Stimulated activated CD4-positive, alpha-beta T cell treated with anti-CD3 and anti-CD28 coated beads, Interleukin-15, amount 100 ng/mL, for 48 hours (primary cell): Measurements from ENCODE around the gene ADAR.

Experiments used
- DNase-seq, 2 donors: peaks; one replicate each; pipeline ENCODE4 v3.0.0-alpha.2; 2020; ENCODE audit warnings: low read depth in 2 of 2

ADAR gene

DNA sequence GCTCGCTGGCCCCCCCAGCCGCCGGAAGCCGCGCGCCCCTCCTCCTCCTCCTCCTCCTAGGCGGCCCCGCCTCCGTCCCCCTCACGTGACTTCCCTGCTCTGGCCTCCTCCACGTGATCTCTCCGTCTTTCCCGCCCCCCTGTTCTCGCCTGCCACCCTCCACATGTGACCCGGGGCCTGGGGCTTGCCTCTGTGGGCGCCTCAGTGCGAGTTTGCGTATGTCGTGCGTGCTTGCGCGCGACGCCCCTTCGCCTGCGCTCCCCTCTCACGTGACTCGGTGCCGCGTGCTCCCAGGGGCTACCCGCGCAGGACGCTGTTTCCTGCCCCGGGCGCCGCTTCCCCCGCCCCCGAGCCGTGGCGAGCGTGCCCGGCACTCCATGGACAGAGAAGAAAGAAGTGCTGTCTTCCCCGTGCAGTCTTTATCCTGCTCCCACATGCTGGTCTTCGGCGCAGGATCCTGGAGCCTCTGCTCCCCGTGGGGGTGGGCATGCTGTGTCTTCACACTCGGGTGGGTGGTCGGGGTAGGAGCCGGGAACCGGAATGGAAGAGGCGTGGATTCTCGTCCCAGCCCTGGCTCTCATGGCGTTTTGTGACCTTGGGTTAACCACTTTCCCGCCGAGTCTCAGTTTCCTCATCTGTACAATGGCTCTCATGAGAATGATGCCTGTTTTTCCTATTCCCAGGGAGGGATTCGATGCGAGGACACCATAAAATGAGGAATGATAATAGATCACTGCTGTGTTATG, 49.1 kb downstream of the ADAR start:
- peak; percentile 98 to 100 for DNase-seq

DNA sequence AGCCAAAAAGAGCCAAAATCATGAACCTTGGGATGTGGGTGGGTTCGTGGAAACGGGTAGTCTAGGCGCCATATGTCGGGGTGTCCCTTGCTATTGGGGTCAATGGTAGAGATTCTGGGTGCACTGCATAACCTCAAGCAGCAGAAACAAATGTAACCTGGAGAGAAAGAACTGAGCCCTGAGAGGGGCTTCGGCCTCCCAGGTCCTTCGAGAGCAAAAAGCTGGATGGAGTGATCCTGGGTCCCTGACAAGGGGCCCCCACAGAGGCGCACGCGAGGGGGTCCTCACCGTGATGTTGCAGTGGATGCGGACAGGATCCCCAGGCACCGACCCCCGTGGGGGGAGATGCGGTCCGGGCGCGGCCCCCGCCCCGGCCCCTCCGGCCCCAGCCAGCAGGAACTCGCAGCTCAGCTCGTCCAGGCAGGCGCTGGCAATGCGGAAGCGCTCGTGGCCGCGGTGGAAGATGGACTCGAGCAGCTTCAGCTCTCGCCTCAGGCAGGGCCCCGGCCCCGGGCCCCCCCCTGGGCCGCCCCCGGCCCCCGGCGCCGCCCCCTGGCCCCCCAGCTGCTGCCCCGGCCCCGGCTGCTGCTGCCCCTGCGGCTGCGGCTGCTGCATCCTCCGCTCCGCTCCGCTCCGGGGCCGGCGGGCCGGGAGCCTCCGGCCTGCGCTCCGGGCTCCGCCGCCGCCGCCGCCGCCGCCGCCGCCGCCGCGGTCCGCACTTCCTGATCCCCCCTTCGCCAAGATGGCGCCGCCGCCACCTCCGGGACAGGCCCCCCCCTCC, 49.9 kb downstream of the ADAR start, which contains the start of gene UBE2Q1:
UBE2Q1 (minus strand) TSS at position 724 of the 781 bp plus-strand sequence; CDS start at position 615, 109 bp downstream.
- no peak for DNase-seq

DNA sequence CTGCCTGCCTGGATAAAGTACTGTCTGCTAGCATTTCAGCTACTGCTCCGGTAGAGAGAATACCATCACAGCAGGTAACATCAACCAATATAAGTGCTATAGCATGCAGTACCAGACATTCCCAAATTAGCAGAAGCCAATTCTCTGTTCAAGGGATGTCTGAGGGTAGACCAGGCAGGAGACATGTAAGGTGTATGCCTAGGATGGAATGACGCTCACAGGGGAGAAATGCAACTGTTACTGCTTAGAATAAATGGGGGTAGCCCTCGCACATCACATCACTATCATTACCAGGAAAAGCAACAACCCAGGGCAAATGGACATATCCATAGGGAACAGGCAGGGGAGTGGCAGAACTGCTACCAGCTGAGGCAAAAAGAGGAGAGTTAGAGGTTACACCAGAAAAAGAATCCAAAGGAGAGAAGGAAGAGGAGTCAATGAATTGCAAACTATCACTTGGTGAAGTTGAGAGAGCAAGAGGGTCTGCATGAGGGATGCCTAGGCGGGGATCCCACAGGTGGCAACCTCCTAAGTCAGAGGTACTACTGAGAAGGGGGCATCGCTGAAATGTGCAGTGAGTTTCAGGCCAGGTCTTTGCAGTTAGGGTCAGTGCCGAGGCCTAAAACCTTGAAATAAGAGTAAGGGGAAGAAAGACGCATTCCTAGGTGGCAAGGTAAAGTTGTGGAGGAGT, 50.6 kb downstream of the ADAR start:
- no peak for DNase-seq

DNA sequence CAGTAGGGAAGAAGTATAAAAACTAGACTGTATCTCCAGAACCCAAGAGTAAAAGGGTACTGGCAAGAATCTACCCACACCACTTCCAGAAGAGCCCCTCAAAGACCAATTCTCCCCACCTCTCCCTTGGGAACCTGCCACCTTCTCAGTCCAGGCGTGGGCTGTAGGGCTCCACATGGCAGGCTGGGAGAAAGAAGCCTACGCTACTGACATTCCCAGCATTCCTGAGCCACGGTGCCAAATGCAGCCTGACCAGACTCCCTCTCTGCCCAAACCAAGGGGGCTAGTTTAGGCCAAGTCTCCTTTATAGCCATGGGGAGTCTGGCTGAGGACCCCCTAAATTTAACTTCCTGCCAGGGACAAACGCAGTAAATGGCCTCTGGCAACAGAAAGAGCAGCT, 51.6 kb downstream of the ADAR start:
- DNase-seq: no peak

GRCh38 chr1:154553056-154554030, 54.6 kb downstream of the ADAR start:
- DNase-seq: no peak

DNA sequence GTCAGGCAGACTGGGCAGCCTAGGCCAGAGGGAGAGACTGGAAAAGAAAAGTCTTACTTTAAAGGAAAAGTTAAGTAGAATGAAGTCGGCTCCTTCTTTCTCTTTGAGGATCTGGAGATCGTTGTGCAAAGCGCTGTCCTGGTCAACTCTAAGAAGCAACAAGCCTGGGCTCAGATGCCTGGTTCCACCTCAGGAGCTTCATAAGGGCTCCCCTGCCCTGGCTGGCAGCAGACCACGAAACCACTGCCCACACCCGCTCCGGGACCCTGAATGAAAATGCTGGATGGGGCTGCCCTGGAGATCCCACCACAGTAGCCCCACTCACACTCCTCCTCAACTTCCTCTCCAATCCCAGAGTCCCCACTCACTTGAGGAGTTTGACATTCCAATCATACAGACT, 56.0 kb downstream of the ADAR start:
- DNase-seq: no peak

DNA sequence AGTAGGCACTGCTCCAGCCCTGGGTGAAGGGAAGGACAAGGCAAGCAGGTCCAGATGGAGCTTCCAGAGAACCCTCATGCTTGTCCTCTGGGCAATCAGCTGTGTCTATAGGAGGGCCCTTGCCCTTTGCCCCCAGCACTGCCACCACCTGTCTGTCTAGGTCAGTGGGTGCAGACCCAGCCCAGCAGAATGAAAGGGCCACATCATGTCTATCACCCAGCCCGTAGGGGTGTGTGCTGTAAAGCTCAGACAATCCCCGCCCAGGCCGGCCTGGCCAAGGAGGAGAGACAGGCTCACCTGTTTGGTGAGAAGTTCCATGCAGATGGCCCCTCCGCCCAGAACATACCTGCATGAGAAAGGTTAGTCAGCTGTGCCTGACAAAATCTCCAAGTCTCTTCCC, 56.5 kb downstream of the ADAR start:
- no peak for DNase-seq

GRCh38 chr1:154550657-154551056, 57.3 kb downstream of the ADAR start:
- DNase-seq: no peak

GRCh38 chr1:154550070-154550469, 57.9 kb downstream of the ADAR start:
- no peak for DNase-seq

DNA sequence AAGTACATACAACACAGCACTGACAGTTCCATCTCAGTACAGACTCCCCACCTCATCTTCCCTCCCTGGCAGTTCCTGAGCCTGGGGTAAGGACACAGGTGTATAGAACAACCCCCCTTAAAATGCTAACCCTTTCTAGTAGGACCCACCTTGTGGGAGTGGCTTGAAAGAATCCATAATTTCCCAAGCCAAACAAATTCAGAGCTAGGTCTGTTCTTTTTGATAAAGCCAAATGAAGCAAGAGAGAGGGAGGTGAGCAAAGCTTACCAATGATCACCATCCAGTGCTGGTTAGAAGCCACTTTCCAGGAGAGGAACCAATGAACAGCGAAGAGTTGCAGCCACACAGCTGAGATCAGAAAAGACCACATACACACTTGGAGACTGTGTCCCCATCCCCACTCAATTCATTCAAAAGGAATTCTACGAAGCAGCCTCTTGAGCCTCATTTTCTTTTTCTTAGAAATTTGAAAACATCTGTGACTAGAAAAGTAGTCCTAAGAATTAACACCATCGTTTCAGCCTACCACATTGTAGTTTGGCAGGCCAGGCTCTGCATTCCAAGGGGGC, 58.7 kb downstream of the ADAR start:
- DNase-seq: no peak

DNA sequence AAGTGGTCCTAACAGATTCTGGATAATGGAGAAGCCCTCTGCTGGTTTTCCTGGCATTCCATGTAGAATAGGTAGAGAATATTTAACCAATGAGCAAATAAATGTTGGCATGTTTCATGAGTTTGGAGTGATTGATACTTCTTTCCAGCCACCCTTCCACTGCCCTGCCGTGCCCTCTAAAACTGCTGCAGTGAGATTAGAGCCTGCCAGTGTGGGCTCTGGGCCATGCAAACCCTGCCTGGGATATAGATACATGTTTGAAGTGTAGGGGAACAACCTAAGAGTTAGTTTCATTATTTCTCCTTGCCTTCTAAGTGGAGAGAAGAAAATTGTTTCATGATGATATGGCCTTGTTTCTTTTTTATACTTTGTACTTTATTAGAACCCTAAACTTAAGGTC, 60.0 kb downstream of the ADAR start:
- no peak for DNase-seq

DNA sequence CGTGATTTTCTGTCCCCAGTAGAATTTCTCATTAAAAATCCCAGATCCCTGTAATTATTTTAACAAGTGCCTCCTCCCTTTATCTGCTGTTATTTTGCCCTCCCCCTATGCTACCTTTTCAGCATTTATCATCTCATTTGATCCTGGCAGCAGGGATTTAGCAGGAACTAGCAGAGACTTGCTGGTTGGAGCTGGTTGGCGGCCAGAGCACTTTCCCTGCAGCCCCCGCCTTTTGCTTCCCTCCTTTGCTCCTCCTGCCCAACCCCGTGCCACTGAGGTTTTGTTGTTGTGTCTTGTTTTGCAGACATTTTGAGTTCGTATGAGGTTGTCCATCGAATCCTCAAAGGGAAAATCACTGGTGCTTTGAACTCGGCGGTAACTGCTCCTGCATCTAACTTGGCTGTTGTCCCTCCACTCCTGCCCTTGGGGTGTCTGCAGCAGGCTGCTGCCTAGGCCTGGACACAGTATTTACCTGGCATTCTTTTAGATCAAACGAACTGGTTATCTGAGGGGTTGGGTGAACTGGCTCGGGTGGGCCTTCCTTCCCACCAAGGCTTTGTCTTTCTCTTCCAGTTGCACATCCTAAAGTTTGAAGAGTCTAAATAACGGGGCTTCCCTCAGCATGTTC, 60.8 kb downstream of the ADAR start:
- no peak for DNase-seq

GRCh38 chr1:154546264-154547063, 61.5 kb downstream of the ADAR start:
- peak; percentile 44 to 52 for DNase-seq

DNA sequence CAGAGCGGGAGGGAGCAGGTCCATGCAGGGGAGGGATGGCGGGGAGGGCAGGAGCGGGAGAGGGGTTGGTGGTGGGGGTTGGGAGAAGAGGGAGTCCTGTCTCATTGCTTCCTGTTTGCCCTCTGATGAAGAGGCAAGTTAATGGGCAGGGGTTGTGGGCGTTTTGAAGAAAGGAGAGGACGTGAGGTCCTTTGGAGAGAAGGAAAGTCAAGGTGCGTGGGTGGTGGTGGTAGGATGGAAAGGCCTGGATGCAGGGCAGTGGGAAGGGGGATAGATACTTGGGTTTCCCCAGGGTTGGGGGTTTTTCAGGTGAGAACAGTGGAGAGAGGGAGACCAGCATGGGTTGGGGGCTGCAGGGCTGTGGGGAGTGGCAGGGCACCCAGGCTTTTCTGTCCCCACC, 66.8 kb downstream of the ADAR start:
- DNase-seq: no peak

DNA sequence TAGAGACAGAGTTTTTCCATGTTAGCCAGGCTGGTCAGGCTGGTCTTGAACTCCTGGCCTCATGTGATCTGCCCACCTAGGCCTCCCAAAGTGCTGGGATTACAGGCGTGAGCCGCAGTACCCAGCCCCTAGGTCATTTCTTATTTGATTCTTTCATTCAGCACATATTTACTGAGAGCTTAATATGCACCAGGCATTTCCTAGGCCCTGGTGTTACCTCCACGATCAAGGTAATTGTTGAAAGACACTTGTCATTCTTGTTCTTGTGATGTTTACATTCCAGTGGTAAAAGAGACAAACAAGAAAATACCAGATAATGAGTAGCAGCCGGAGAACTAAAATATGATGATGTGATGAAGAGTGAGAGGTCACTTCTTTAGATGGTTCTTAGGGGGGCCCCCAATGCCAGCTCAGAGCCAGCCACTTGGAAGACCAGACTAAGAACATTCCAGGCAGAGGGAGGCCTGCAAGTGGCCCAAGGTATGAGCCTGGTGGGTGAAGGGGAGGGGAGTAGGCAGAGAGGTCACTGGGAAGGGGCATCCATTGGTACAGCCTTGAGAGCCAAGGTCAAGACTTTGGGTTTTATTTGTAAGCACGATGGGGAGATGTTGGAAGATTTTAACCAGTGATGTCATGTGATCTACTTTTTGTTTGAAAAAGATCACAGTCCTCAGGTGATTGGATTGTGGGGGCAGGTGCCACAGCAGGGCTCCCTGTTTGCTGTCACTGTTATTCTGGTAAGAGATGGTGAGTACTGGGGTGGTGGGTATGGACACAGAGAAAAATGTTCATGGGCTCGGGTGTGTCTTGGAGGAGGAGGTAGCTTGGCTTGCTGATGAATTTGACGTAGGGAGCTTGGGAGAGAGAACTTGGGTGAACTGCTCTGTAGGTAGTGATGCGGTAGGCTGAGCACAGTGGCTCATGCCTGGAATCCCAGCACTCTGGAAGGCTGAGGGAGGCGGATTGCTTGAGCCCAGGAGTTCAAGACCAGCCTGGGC, 68.2 kb downstream of the ADAR start:
- no peak for DNase-seq

DNA sequence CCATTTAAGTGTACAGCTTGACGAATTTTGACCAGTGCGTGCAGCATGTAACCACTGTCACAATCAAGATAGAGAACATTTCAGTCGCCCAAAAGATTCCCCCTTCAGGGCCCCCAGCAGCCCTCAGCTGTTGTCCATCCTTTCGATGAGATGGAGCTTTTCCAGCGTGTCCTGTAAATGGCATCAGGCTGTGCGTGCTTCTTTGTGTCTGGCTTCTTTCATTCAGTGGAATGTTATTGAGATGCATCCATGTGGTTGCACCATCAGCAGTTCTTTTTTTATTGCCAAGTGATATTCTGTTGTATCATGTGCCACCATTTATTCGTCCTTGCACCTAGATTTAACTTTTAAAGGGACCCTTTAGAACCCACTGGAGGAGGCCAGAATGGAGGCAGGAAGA, 71.4 kb downstream of the ADAR start:
- DNase-seq: no peak

GRCh38 chr1:154533952-154534844, 73.8 kb downstream of the ADAR start:
- DNase-seq: no peak
